ENCODE data around the gene SMG9. TPM values are rescaled to one million over a fixed set of nuclear protein-coding genes. Genes with fewer than 3 reads are reported as not detected.

Gene SMG9
- total and polyA plus RNA-seq, 2 experiments from 2014 or later = 54.1 to 59.5 TPM

DNA sequence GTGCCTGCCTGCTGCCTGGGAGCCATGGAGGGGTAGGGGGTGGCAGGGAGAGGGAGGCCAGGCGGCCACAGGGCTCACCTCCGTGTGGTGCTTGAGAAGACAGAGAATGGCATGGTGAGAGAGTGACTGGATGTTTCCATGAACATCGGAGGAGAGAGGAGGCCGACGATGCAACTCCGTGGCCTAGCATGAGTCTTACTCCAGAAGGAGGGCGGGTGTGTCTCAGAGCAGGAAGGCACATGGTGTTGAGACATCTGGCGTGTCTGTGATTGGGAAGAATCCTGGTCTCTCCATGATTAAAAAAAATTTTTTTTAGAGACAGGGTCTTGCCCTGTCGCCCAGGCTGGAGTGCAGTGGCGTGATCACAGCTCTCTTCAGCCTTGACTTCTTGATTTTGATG is 33.8 kb downstream of the SMG9 start:
- TF ChIP-seq, protein P1, sequence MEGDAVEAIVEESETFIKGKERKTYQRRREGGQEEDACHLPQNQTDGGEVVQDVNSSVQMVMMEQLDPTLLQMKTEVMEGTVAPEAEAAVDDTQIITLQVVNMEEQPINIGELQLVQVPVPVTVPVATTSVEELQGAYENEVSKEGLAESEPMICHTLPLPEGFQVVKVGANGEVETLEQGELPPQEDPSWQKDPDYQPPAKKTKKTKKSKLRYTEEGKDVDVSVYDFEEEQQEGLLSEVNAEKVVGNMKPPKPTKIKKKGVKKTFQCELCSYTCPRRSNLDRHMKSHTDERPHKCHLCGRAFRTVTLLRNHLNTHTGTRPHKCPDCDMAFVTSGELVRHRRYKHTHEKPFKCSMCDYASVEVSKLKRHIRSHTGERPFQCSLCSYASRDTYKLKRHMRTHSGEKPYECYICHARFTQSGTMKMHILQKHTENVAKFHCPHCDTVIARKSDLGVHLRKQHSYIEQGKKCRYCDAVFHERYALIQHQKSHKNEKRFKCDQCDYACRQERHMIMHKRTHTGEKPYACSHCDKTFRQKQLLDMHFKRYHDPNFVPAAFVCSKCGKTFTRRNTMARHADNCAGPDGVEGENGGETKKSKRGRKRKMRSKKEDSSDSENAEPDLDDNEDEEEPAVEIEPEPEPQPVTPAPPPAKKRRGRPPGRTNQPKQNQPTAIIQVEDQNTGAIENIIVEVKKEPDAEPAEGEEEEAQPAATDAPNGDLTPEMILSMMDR (IDR thresholded peaks at IDR 0.05; ENCODE audit: low read depth, low read length) = no peak
- Histone ChIP-seq H3K4me3 (no peak overlapping the region), H3K27me3 (no peaks in the 10 kb centered on the region), H3K27ac (no peak overlapping the region), H3K9me3 (ENCODE audit: low read depth) (no peaks in the 10 kb centered on the region), H3K4me1 (ENCODE audit: low read depth) (no peaks in the 10 kb centered on the region), H3K36me3 (no peaks in the 10 kb centered on the region)
- no peak for DNase-seq (ENCODE audit: low read depth in 1 of 2, low spot score in 1 of 2)

DNA sequence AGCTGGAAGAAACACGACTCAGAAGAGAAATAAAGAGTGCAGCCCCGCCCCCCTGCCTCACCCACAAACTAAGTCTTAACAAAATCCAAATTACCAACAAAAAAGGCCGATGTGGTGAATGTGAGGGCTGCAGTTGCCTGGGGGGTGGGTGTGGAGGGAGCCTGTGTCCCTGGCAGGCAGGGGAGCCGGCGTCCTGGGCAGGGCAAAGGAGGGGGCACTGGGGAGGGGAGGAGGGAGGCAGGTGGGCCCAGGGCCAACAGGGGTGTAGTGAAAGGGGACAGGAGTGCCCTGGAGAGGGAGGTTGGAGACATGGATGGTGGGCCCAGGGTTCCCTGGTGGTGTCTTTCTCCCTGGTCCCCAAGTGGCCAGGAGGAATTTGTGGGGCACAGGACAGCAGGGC is 34.8 kb downstream of the SMG9 start:
- H3K36me3 ChIP-seq = no peaks in the 10 kb centered on the region
- H3K9me3 ChIP-seq (ENCODE audit: low read depth) = no peaks in the 10 kb centered on the region
- no peaks in the 10 kb centered on the region for H3K4me1 ChIP-seq (ENCODE audit: low read depth)
- no peak overlapping the region for H3K4me3 ChIP-seq
- H3K27ac ChIP-seq = no peak overlapping the region
- TF ChIP-seq, protein P1 (IDR thresholded peaks at IDR 0.05; ENCODE audit: low read depth, low read length) = no peak
- DNase-seq (ENCODE audit: low read depth in 1 of 2, low spot score in 1 of 2) = no peak
- H3K27me3 ChIP-seq = no peaks in the 10 kb centered on the region

DNA sequence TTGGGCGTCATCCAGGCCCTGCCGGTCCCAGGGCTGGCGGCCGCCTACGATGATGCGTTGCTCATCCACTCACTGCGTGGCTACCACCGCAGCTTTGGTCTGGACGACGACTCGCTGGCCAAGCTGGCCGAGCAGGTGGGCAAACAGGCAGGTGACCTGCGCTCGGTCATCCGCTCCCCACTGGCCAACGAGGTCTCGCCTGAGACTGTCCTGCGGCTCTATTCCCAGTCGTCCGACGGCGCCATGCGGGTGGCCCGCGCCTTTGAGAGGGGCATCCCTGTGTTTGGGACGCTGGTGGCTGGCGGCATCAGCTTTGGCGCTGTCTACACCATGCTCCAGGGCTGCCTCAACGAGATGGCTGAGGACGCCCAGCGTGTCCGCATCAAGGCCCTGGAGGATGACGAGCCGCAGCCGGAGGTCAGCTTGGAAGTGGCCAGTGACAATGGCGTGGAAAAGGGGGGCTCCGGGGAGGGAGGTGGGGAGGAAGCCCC is 35.3 kb downstream of the SMG9 start:
- Histone ChIP-seq H3K4me3 (no peak overlapping the region), H3K27ac (no peak overlapping the region), H3K27me3 (no peaks in the 10 kb centered on the region), H3K36me3 (no peaks in the 10 kb centered on the region), H3K4me1 (ENCODE audit: low read depth) (no peaks in the 10 kb centered on the region), H3K9me3 (ENCODE audit: low read depth) (no peaks in the 10 kb centered on the region)
- DNase-seq (ENCODE audit: low read depth in 1 of 2, low spot score in 1 of 2) = no peak
- TF ChIP-seq, protein P1 (IDR thresholded peaks at IDR 0.05; ENCODE audit: low read depth, low read length) = no peak

DNA sequence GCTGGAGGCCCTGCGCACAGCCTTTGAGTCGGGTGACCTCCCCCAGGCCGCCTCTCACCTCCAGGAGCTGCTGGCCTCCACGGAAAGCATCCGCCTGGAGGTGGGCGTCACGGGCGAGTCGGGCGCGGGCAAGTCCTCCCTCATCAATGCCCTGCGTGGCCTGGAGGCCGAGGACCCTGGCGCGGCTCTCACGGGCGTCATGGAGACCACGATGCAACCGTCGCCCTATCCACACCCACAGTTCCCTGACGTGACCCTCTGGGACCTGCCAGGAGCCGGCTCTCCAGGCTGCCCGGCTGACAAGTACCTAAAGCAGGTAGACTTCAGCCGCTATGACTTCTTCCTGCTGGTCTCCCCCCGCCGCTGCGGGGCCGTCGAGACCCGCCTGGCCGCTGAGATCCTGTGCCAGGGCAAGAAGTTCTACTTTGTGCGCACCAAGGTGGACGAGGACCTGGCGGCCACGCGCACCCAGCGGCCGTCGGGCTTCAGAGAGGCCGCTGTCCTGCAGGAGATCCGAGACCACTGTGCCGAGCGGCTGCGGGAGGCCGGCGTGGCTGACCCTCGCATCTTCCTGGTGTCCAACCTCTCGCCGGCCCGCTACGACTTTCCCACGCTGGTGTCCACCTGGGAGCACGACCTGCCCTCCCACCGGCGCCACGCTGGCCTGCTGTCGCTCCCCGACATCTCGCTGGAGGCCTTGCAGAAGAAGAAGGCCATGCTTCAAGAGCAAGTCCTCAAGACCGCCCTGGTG is 36.0 kb downstream of the SMG9 start:
- TF ChIP-seq, protein P1 (IDR thresholded peaks at IDR 0.05; ENCODE audit: low read depth, low read length) = no peak
- H3K27ac ChIP-seq = no peak overlapping the region

GRCh38 chr19:43715776-43716175 is 39.0 kb downstream of the SMG9 start, which contains the start of gene IRGC:
IRGC (plus strand) TSS chr19:43716076; CDS start chr19:43718559, 2,483 bp downstream.
- Histone ChIP-seq H3K27ac (no peak within 1 kb of the TSS), H3K27me3 (no peaks in the 10 kb centered on the region), H3K36me3 (no peaks in the 10 kb centered on the region), H3K9me3 (ENCODE audit: low read depth) (no peaks in the 10 kb centered on the region), H3K4me3 (no peak within 1 kb of the TSS), H3K4me1 (ENCODE audit: low read depth) (no peaks in the 10 kb centered on the region)
- DNase-seq (ENCODE audit: low read depth in 1 of 2, low spot score in 1 of 2) = no peak
- TF ChIP-seq, protein P1 (IDR thresholded peaks at IDR 0.05; ENCODE audit: low read depth, low read length) = no peak

More for the DNA sequence above, 36.0 kb downstream of the SMG9 start:
- Histone ChIP-seq H3K36me3 (no peaks in the 10 kb centered on the region), H3K27me3 (no peaks in the 10 kb centered on the region), H3K9me3 (ENCODE audit: low read depth) (no peaks in the 10 kb centered on the region), H3K4me1 (ENCODE audit: low read depth) (no peaks in the 10 kb centered on the region), H3K4me3 (no peak overlapping the region)
- DNase-seq (ENCODE audit: low read depth in 1 of 2, low spot score in 1 of 2) = no peak
